GM19463 (cell line): Measurements from ENCODE around the gene RELCH.

Source experiments
- ATAC-seq: cut with Tn5 transposase; IDR thresholded peaks from one replicate; pipeline ENCODE4 v1.9.1; 2021; ENCODE audit warnings: mild to moderate bottlenecking, moderate library complexity; ENCODE audit not compliant: unreplicated experiment

The RELCH gene

GRCh38 chr18:62323483-62324180 is 136.6 kb downstream of the RELCH start:
- no peak for ATAC-seq

GRCh38 chr18:62324181-62324828 is 137.2 kb downstream of the RELCH start:
- ATAC-seq, result no peak

- peak; percentile 56 for ATAC-seq
These were observed 138.1 kb downstream of the RELCH start, which contains the start of gene TNFRSF11A for GRCh38 chr18:62324917-62325805. Gene TNFRSF11A (plus strand): TSS chr18:62325310. CDS start chr18:62325353, 43 bp downstream.

GRCh38 chr18:62325806-62326645 is 139.0 kb downstream of the RELCH start:
- ATAC-seq, result peak; percentile 20

GRCh38 chr18:62326646-62327348 is 139.7 kb downstream of the RELCH start:
- no peak for ATAC-seq

GRCh38 chr18:62327977-62328376 is 140.9 kb downstream of the RELCH start:
- ATAC-seq, result no peak

GRCh38 chr18:62328586-62329525 is 141.8 kb downstream of the RELCH start:
- no peak for ATAC-seq

- peak; percentile 37 for ATAC-seq
These were observed 142.8 kb downstream of the RELCH start for GRCh38 chr18:62329691-62330454.

- ATAC-seq, result no peak
These were observed 143.6 kb downstream of the RELCH start for GRCh38 chr18:62330650-62331049.

GRCh38 chr18:62331581-62332356 is 144.7 kb downstream of the RELCH start:
- no peak for ATAC-seq

- no peak for ATAC-seq
These were observed 145.4 kb downstream of the RELCH start for GRCh38 chr18:62332431-62332830.

GRCh38 chr18:62332964-62333695 is 146.1 kb downstream of the RELCH start:
- ATAC-seq, result no peak

- no peak for ATAC-seq
These were observed 147.1 kb downstream of the RELCH start for GRCh38 chr18:62334120-62334519.

GRCh38 chr18:62335494-62335893 is 148.4 kb downstream of the RELCH start:
- no peak for ATAC-seq

- ATAC-seq, result no peak
These were observed 149.6 kb downstream of the RELCH start for GRCh38 chr18:62336618-62337017.

GRCh38 chr18:62337336-62337735 is 150.3 kb downstream of the RELCH start:
- no peak for ATAC-seq
